GM21367 (cell line): ENCODE measurements around the gene WSB1.

Source experiments
- ATAC-seq: cut with Tn5 transposase; IDR thresholded peaks from one replicate; pipeline ENCODE4 v1.9.1; 2021; ENCODE audit not compliant: unreplicated experiment

The WSB1 gene

DNA sequence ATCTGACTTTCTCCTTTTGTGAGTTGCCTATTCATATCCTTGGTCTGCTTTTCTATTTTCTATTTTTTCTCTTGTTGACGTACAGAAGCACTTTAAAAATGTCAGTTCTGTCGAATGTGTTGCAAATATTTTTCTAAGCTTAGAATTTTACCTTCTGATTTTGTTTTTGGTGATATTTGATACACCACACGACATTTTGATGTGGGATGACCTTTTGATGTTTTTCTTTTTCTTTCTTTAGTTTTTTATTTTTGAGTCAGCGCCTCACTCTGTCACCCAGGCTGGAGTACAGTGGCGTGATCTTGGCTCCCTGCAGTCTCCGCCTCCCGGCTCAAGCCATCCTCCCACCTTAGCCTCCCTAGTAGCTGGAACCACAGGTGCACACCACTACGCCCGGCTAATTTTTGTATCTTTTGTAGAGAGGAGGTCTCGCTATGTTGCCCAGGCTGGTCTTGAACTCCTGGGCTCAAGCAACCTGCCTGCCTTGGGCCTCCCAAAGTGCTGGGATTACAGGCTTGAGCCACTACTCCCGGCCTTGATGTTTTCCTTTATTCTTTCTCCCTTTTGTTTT lies 39.6 kb downstream of the WSB1 start:
- ATAC-seq = no peak

DNA sequence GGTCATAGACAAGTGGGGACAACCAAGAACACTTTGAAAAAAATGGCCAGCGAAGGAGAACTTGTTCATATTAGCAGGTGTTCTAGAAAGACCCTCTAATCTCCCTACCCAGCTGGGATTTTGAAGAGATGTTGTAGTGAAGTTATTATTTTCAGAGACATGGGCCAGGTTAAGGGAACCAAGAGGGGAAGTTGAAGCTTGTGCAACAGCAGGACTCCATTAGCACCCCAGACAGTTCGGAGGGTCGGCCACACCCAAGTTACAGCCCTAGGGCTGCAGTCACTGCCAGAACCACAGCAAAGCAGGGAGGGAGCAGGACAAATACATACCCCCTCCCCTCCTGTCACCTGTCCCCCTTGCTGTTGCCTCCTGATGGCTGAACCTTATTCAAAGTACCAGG lies 42.3 kb downstream of the WSB1 start:
- no peak for ATAC-seq

DNA sequence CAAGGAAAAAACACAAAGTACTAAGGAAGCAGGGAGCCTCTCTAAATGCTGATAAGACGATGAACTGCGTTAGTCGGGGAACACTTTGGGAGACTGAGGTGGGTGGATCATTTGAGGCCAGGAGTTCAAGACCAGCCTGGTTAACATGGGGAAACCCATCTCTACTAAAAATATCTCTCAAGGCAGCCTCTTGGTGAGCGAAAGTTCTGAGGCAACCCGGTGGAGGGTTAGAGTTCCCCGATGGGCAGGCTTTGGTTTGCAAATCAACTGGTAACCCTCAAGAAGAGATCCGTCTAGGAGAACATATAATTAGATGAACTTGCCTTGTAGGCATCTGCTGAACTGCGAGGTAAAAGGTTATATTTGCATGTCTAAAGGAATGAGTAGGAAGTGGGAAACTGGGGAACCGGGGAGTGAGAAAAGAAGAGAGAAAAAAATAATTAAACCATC lies 44.6 kb downstream of the WSB1 start:
- ATAC-seq = no peak

DNA sequence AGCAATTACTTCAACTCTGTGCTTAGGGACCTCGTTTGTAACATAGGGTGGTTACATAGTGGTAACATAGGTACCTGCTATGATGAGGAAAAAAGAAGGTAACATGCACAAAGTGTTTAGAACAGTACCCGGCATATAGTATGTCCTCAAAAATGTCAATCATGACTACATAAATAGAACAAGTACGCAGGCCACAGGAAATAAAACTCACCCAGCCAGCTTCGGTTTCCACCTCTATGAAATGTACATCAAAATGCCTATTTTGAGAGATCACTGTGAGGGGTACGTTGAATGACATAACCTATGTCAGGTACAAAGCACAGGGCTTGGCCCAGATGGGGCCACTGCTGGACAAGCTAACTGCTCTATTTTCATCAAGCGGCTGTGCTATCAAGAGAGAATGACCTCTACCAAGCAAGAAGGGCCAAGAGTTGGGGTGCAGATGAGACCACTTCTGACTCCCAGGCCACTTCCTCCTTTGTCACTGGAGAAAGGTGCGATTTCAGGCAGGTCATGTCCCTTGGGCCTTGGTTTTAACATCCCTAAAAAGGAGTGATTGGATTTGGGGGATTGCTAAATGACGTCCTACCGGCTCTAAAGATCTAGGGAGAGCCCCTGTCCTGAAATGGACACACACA lies 45.4 kb downstream of the WSB1 start:
- no peak for ATAC-seq

DNA sequence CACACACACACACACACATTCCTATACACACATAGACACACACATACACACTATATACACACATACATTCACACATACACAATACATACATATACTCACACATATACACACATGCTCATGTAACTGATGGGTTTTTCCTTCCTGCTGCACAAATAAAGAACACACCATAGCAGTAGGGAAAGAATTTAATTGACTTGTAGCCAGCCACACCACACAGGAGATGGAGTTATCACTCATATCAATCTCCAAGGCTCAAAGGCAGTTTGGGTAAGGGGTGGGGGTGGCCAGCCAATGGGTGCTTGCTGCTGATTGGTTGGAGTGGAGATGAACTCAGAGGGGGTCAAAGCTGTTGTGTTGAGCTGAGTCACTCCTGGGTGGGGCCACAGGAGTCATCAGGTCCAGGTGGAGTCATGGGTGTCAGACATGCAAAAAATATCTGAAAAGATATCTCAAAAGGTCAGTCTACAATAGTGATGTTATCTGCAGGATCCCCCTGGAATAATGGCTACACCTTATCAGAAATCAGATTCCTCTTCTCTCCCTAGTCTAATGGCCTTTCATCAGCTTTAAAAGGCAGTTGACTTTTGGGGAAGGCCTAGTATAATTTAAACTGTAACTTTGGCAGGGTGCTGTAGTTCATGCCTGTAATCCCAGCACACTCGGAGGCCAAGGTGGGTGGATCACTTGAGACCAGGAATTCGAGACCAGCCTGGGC lies 46.1 kb downstream of the WSB1 start:
- no peak for ATAC-seq

DNA sequence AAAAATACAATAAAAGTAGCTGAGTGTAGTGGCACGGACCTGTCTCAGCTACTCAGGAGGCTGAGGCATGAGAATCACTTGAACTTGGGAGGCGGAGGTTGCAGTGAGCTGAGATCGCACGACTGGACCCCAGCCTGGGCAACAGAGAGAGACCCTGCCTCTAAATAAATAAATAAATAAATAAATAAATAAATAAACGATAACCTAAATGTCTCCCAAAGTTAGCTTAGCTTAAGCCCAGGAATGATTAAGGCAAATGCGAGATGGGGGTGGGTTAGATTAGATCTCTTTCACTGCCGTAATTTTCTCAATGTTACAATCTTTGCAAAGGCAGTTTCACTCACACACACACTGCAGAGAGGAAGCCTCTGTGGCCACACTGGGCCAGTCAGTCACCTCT lies 46.7 kb downstream of the WSB1 start:
- no peak for ATAC-seq

DNA sequence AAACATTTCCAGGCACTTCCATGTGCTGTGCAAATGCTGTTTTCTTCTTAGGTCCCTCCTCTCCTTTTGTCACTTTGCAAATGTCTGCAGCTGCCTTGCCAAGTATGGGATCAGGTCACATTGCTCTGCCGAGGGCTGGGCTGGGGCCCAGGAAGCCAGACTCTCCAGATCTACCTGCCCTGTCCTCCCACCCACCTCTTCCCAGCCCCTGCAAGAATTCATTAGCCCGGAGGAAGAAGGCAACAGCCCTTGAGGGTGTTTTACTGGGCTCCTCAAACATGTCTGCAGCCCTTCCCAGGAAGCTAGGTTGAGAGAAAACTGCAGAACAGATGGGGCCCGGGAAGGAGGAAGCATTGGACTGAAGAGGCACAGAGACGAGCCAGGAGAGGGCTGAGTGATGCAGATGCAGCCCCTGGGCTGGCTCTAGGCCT lies 47.1 kb downstream of the WSB1 start:
- ATAC-seq = no peak

DNA sequence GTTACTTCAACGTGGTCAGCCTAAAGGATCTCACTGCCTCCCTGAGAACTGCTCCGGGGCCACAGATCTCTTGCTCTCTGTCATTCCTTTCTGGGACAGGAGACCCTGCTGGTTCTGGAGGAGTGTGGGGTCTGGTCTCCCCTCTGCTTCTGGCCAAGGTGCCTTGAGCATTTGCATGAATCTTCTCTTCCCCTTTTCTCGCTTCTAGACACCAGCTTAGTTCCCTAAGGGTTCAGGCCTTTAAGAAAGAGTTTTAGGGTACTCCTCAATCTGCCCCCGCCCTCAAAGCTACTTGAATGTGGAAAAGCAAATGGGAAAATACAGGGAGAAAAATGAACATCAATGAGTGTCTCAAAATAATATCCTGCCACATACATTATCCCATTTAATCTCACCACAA lies 48.1 kb downstream of the WSB1 start:
- no peak for ATAC-seq

DNA sequence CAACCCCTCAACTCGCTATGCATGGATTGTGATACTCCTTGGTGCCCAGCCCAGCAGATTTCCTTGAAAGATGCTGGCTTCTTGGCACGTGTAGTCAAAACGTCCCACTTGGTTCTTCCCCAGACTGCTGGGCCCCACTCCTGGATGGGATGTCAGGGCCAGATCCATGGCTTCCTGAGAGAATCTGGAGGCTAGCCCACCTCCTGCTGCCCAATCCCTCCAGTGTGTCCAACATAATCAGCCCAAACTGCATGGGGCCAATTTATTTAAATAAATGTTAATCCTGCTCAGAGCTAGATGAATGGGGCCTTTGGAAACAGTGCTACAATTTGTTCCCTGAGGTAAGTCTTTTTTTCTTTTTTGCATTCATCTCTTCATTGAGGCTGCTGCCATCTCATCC lies 49.4 kb downstream of the WSB1 start:
- ATAC-seq = no peak

DNA sequence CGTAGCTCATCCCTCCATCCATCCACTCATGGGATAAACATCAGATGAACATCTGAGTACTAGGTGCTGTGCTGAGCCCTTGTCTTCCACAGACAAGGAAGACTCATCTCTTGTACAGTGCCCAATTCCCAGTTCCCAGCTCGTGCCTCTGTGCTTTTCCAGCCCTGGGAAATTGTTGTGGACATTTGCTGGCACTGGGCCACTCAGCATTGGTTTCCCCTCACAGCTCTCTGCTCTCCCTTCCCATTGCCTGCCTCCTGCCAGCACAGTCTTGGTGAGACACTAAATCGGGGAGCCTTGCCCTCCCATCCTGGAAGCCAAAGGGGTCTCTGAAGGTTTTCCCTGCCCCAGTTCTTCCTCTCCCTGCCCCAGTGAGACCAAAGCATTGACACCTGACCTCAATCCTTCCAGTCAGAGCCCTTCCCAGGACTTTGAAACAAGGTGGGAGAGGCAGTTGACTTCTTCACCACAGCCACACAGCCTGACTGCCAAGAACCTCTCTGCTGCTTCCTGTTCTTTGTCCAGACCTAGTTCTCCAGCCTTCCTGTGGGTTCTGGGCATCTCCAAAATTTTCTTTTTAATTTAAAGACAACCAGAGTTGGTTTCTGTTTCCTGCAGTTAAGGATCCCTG lies 50.2 kb downstream of the WSB1 start:
- ATAC-seq = no peak

DNA sequence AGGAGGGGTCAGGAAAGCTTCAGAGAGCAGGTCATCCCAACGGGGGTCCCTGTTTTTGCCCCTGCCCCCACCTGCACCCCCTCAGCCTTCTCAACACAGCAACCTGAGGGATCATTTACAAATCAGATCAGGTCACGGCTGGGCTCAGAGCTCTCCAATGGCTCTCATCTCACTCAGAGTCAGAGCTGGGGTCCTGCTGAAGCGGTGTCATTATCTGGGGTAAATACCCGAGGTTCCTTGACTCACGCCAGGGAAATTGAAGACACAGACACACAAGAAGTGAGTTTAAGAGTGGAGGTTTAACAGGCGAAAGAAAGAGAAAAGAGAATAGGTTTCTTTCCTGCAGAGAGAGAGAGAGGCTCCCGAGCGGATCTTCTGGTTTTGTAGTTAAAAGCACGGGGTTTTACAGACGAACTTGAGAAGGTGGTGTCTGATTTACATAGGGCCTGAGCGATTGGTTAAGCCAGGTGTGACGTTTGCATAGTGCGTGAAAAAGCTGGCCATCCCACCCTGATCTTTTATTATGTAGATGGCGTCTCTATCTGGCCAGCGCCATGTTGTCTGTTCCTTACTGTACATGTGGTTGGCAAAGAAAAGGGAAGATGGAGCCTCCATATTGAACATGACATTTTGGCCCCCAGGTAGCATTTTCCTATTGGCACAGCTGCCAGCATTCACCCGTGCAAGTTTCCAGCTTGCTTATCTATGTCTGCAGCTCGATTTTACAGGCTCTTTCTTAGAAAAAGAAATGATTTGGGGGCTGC lies 51.4 kb downstream of the WSB1 start:
- no peak for ATAC-seq

DNA sequence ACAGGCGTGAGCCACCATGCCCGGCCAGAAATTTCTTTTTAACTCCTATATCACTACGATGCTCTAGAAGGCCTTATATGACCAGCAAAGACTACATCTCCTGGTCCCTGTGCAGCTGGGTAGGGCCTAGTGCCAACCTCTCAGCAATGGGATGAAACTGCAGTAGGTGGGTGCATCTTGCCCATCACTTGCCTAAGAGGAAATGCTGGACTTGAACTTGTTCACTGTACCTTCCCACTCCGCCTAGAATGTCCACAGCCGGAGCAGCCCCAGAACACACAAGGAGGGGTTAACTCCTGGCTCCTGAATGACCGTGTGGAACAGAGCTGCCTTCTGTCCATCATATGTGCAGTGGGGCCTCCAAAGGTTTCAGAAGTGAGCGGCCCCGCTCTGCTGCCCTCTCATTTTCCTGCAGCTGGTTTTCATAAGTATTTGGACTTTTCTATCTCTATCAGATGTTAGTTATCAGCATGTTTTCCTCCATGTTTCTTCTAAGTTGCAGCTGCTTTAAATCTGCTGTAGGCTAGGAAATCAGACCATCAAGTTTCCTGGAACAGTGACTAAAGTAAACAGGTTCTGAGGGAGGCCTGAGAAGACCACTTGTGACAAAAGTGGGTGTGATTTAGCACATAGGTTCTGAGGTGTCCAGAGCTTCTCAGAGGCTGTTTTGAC lies 52.5 kb downstream of the WSB1 start:
- ATAC-seq = no peak

DNA sequence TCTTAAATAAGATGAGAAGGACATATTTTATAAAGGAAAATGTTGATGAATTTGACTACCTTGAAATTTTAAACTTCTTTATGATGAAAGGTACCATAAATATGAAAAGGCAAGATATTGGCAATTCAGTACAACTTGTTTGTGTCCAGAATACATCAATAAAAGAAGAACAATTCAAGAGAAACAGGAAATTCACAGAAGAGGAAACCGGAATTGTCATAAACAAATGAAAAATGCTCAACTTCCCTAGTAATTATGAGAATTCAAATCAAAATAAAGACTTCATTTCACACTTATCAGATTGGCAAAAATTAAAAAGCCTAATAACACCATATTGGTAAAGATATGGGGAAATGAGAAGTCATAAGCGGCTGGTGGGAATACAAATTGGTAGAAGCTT lies 54.3 kb downstream of the WSB1 start:
- no peak for ATAC-seq

DNA sequence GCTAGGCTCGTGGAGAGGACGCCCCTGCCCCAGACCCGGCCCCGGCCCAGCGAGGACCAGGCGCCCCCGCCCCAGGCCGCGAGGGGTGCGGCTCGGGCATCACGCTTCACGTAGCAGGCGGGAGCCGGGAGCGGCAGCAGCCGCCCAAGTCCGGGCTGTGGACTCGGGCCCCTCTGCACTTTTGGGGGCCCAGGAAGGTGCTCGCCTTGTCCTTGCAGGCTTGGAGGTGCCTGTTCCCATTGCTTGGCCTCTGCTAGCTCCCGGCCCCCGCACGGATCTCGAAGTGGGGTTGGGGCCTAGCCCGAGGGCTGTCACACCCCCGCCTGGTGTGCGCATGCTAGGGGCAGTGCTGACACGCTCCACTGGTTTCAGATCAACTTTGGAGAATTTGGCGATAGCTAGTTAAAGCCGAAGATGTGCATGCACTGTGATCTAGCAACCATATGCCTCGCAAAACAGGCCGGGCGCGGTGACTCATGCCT lies 55.7 kb downstream of the WSB1 start:
- no peak for ATAC-seq

DNA sequence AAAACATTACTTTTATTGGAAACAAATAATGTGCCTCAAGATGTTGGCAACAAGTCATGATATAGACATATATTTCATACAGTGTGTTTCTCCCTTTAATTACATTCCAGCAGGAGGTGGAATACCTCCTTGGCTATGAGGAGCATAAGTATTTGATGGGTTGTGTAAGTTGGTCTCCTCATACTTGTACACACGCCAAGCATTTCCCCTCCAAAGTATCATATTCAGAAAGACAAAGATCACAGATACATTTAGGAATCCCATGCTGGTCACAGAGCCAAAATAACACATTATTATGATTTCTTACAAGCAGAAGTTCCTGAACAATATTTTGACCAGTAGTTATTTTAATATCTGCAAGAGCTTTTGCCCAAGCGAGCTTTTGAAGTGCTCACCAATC lies 57.8 kb downstream of the WSB1 start:
- ATAC-seq = no peak

DNA sequence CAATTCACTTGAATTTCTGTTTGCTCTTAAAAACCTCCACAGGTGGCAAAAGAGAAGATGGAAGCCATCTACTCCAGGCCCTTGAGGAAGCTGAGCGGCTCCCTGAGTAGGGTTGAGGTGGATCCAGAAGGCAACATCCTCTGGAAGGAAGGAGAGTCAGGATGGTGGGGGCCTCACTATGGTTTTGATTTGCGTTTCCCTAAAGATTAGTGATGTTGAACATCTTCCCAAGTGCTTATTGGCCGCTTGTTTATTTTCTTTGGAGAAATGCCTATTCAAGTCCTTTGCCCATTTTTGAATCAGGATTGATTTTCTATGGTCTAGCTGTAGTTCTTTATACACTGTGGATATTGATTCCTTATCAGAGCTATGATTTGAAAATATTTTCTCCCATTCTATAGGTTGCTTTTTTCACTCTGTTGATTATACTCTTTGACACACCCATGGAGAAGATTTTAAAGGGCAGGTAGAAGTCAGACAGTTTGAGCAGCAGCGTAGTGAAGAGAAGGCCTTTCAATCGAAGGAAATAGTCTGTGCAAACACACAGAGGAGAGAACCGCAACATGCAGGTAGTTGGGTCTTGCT lies 58.6 kb downstream of the WSB1 start:
- no peak for ATAC-seq

DNA sequence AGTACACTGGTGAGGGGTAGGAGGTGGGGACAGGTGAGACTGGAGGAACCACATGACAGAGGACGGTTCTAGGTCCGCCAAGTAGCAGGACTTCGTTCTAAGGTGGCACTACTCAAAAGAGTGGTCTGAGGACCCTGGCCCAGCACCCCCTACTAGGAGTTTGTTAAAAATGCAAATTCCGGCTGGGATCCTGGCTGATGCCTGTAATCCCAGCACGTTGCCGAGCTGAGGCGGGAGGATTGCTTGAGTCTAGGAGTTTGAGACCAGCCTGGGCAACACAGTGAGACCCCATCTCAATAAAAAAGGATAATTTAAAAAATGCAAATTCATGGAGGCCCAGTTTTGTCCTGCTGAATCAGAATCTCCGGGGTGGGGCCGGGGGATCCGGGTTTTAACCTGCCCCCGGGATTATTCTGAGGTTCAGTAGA lies 59.1 kb downstream of the WSB1 start:
- no peak for ATAC-seq

DNA sequence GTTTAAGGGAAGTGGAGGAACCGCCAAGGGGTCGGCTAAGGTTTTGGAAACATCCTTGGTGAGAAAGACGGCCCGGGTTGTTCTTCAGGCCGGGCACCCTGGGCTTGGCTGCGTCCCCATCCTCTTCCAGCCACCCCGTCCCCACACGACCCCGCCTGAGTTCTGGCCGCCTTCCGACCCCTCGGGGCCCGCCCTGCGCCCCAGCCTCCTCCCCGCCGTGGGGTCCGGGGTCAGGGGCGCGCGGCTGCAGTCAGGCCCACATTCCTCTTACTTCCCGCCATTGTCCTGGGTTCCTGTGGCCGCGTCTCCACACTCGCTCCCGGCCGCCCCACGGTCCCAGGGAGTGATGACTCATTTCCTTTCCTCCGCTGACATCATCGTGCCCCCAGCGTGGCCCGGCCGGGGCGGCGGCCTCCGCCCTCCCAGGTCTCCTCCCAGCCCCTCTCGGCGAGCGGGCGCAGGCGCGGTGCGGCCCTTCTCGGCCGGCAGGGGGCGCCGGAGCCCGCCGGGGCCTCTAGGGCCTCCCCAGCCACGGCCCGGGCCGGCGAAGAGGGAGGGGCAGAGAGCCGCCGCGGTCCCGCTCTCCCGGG lies 59.6 kb downstream of the WSB1 start:
- no peak for ATAC-seq

DNA sequence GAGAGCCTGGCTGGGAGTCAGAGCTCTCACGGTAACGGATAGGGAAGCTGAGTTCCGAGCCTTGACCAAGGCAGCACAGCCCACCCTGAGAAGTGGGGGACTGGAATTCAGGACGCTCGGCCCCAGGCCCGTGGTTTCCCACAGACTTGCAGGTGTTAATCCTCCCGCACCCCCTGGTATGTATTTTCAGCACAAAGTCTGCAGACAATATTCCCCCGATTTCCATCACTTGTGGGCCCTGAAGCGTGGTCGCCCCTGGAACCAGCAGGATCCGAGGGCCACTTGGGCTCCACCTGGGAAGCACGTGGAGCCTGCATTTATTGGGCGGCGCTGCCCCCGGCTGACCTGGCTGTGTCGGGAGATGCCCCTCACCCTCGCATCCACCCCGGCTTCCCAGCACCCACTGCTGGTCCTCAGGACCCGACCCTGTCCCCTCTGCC lies 60.2 kb downstream of the WSB1 start:
- ATAC-seq = no peak
